Skeletal muscle satellite cell (primary cell): ENCODE results near the gene TNIK. TPM values are rescaled to one million over a fixed set of nuclear protein-coding genes. Genes with fewer than 3 reads are reported as not detected.

Experiments used
- H3K27me3 ChIP-seq: 2 replicates; pipeline ENCODE4 v1.7.0; 2013; ENCODE audit warnings: low read length; ENCODE audit not compliant: control insufficient read depth, insufficient read depth
- H3K36me3 ChIP-seq: 2 replicates; pipeline ENCODE4 v1.7.0; 2013; ENCODE audit warnings: mild to moderate bottlenecking, control low read depth, low read length; ENCODE audit not compliant: insufficient read depth
- H3K4me1 ChIP-seq: 2 replicates; pipeline ENCODE4 v1.7.0; 2013; ENCODE audit warnings: low read length; ENCODE audit not compliant: control insufficient read depth, insufficient read depth
- H3K4me2 ChIP-seq: 2 replicates; pipeline ENCODE4 v1.7.0; 2013; ENCODE audit warnings: mild to moderate bottlenecking, low read length
- H3K4me3 ChIP-seq: 2 replicates; pipeline ENCODE4 v1.7.0; 2013; ENCODE audit warnings: low read length
- H3K9ac ChIP-seq: 2 replicates; pipeline ENCODE4 v1.7.0; 2013; ENCODE audit warnings: mild to moderate bottlenecking, low read depth, low read length, moderate library complexity
- H3K9me3 ChIP-seq: replicated peaks from 2 replicates; pipeline ENCODE4 v1.7.0; 2013; ENCODE audit warnings: mild to moderate bottlenecking, control low read depth, low read length
- small RNA-seq: library from RNA; depleted of rRNA; stranded (forward); fragments of <200 nt; gene quantifications from one replicate; pipeline ENCODE3, GENCODE V24; 2012

The TNIK gene

GRCh38 chr3:171023566-171023965 lies 436.6 kb downstream of the TNIK start:
- H3K9ac ChIP-seq = no peak overlapping the region
- no peak overlapping the region for H3K4me2 ChIP-seq
- no peaks in the 10 kb centered on the region for H3K36me3 ChIP-seq
- H3K9me3 ChIP-seq = no peaks in the 10 kb centered on the region
- no peak overlapping the region for H3K4me3 ChIP-seq
- no peaks in the 10 kb centered on the region for H3K27me3 ChIP-seq
- peaks cover 8% of the 10 kb centered on the region for H3K4me1 ChIP-seq

- no peak overlapping the region for H3K4me3 ChIP-seq
- no peak overlapping the region for H3K4me2 ChIP-seq
- no peak overlapping the region for H3K9ac ChIP-seq
- no peaks in the 10 kb centered on the region for H3K27me3 ChIP-seq
- H3K9me3 ChIP-seq = no peaks in the 10 kb centered on the region
- no peaks in the 10 kb centered on the region for H3K4me1 ChIP-seq
- no peaks in the 10 kb centered on the region for H3K36me3 ChIP-seq
Observed at GRCh38 chr3:171021377-171021776, 438.8 kb downstream of the TNIK start.

GRCh38 chr3:171018156-171018935 lies 441.9 kb downstream of the TNIK start:
- Histone ChIP-seq H3K4me1 (no peaks in the 10 kb centered on the region), H3K27me3 (no peaks in the 10 kb centered on the region), H3K4me2 (no peak overlapping the region), H3K4me3 (no peak overlapping the region), H3K9me3 (no peaks in the 10 kb centered on the region), H3K9ac (no peak overlapping the region), H3K36me3 (no peaks in the 10 kb centered on the region)

- Histone ChIP-seq H3K4me3 (no peak overlapping the region), H3K27me3 (no peaks in the 10 kb centered on the region), H3K4me1 (no peaks in the 10 kb centered on the region), H3K4me2 (no peak overlapping the region), H3K9me3 (no peaks in the 10 kb centered on the region), H3K36me3 (no peaks in the 10 kb centered on the region), H3K9ac (no peak overlapping the region)
Observed at GRCh38 chr3:171013822-171014748, 446.1 kb downstream of the TNIK start.

- H3K36me3 ChIP-seq = no peaks in the 10 kb centered on the region
- no peak overlapping the region for H3K4me3 ChIP-seq
- H3K27me3 ChIP-seq = no peaks in the 10 kb centered on the region
- no peak overlapping the region for H3K9ac ChIP-seq
- no peaks in the 10 kb centered on the region for H3K9me3 ChIP-seq
- no peak overlapping the region for H3K4me2 ChIP-seq
- H3K4me1 ChIP-seq = no peaks in the 10 kb centered on the region
Observed at GRCh38 chr3:171011873-171012336, 448.3 kb downstream of the TNIK start.

Small RNA genes within 50 kb of the gene (small RNA-seq; reads per million reads assigned to genes)
- gene MIR569 = not detected
- gene RF00019 = not detected
- not detected for gene RNU6-348P
